Femur (tissue), 1 donor: ENCODE measurements around the gene HHIPL1.

ENCODE experiments used
- DNase-seq: peaks from one replicate; pipeline ENCODE4 v3.0.0-alpha.2; 2017

HHIPL1 gene

DNA sequence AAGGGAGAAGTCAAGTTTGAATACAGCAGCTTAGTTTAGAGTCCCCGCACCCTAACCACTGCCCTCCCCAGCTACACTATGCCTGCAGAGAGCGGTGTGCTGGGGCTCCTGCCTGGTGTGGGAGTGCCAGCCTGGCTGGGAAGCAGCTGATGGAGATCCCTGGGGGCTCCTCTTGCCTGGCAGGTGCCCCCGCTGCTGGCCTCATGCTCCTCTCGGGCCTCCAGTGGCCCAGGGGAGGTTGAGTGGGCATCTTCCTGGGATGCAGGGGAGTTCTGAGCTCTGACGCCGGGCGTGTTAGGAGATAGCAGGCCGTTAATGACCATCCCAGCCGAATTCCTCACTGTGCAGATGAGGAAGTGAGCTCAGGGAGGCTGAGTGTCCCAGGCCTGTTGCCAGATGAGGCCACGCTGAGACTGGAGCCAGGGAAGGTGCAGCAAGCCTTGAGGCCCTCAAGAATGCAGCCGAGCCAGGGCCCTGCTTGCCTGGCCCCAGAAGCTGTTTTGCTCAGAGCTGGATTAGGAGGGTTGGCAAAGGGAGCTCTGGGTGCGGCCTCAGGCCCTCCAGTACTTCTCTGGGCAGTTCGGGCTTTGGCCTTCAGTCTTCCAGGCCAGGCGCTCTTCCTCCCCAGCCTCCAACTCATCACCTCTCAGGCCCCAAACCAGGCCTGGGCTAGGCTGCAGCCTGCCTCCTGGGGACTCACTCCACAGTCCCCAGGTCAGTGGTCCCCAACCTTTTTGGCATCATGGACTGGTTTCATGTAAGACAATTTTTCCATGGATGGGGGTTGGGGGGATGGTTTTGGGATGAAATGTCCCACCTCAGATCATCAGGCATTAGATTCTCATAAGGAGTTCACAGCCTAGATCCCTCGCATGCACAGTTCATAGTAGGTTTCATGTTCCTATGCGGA is 32.6 kb downstream of the HHIPL1 start:
- DNase-seq: peak; percentile 25

DNA sequence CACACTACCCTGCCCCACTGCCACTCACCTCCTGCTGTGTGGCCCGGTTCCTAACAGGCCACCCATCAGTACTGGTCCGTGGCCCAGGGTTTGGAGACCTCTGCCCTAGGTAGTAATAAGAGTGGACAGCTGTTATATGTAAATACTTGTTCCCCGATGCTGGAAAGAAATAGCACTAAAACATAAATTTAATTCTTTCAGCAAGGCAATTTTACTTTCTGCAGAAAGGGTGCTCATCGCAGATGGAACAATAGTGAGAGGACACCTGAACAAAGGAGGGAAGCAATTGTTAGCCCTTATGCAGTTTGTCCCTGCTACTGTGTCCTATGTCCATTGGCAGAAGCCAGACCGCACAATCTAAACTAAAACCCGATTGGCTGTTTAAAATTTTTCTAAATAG is 33.3 kb downstream of the HHIPL1 start:
- DNase-seq: no peak

DNA sequence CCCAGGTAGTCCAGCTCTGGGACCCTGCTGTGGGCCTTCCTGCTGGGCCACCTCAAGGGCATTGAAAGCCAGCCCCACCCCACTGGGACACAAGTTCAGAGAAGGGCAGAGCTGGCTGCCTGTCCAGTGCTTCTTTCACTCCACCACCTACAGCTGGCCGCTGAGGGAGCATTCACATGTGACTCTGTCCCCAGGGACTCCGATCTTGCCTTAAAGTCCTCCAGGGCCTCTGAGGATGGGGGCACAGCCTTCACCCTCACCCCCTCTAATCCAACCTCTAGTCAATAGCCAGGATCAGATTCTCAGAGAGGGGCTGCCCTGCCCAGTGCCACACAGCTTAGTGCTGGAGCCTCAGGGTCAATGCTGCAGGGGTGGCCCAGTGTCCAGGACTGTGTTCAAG is 34.2 kb downstream of the HHIPL1 start:
- no peak for DNase-seq

DNA sequence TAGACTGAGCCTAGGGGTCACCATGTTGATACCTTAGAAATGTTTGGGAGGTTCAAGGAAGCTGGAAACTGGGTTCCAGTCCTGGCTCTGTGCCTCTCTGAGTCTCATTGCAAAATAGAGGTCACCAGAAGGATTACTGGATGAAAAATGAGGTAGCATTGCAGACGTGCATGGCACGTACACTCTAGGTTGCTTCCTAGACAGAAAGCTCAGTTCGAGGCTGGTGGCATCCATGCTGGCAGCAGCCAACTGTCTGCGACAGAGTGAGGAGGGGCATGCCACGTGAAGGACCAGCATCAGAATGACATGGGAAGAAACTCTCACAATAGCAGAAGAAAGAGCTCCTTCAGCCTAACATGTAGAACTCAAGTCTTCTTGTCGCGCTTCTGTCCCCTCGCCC is 34.6 kb downstream of the HHIPL1 start:
- DNase-seq: no peak

DNA sequence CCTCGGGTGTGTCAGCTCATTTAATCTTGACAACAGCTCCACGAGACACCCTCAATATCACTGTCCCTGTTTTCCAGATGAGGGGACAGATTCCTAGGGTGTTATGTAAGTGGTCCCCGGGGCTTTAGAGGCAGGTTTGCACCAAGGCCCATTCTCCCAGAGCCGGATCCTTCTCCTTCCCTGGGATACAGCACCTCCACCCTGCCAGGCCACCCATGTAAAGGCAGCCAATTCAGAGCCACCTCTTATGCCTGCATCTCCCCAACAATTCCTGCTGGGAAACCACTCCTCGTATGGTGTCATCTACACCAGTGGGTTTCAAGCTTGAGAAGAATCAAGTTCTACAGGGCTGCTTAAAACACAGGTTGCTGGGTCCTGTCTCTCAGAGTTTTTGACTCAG is 35.1 kb downstream of the HHIPL1 start:
- no peak for DNase-seq

DNA sequence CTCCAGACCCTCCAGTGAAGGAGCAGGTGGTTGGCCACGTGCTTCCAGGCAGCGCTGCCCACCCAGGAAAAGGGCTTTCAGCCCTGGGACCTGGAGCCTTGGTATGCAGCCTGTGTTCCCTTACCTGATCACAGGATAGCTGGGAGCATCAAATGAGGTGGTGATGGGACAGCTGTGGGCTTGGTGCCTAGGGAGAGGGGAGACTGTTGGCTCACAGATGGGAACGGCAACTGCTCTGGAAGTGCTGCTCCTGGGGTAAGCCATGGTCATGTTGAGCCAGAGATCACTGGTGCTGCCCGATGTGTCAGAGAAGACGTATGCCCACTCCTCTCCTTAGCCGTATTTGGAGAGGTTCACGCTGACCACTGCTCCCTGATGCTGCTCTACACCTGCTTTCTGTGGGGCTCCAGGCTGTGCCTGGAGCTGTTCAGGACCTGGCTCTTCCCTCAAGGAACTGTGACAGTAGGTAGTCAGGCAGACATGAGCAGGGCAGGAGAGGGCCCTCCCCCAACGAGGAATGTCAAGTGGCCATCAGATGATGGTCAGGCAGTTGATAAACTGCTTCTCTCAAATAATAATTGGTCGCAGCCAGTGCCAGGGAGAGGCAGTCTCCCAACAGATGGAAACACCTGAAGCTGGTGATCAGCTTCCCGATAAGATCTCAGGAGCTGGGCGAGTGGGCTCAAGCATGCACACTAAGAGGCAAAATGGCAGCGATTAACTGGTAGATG is 36.3 kb downstream of the HHIPL1 start:
- DNase-seq: no peak

DNA sequence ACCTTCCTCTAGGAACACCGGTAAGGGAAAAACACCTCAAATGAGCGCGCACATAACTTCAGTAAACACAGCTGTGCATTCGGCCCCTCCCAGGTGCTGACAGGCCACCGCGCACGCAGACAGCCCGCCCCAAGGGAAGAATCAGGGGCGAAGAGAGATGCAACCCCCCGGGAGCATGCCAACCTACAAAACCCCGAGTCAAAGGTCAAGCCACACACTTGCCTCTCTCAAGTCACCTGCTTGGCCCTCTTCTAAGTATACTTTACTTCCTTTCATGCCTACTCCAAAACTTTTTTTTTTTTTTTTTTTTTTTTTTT is 36.9 kb downstream of the HHIPL1 start:
- no peak for DNase-seq

DNA sequence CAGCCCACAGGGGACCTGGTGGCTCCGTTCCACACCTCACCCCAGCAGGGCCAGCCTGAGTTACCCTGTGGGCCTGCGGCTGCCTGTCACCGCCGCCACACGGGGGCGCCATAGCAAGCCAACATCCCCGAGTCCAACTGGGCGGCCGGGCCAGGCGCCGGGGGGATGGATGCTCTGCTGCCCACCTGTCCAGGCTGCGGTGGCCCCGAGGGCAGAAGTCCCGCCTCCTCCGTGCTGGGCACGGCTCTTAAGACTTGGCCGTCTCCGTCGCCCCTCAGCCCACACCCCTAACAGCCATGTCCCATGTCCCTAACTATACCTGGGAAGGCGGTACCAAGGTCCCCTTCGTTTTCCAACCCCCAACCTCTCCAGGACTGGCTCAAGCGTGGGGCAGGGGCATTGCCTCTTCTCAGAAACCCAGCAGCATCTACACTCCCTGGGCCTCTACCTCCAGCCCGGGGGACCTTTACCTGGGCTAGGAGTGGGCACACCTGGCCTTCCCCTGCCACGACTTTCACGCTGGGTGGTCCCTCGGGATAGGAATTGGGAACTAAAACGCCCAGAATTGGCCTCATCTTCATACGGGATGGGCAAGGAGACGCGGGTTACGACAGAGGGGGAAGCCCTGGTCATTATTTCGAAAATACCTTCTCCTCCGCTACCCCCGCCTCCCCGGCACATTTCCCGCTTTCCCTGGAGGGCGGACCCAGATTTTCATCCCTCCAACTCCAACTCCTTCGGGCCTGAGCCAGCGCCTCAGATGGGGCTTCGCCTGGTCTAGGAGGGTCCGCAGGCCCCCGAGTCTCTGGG is 38.1 kb downstream of the HHIPL1 start:
- peak; percentile 88 for DNase-seq

DNA sequence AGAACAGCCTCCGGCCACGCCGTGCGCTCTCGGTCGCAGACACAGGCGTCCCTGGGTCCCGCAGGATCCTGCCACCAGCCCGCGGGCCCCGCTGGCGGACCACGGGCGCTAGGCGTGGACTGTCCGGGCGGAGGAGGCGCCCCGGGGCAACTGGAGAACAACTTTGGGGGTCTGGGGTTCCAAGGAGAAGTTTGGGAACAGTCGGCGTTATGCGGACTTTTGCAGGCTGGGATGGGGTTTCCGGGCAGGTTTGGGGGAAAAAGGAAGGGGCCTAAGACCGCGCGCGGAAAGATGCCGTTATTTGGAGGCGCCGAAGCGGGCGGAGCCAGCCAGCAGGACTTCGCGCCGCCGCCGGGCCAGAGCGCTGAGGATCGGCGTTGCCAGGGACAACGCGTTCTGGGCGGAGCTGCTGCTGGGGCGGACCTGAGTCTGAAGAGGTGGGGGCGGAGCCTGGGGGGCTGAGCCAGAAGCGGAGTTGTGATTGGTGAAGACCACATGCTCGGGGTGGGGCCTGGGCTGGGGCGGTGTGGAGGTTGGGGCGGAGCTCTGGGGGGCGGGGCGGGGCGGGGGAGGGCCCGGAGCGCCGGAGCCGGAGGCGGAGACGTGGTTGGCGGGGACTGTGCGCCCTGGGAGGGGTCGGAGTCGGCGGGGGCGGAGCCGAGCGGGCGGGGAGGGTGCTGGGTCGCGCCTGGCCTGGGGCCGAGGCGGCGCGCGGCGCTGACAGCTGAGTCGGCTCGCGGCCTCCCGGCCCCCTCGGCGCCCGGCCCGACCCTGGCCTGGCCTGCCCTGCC is 38.9 kb downstream of the HHIPL1 start, which contains the start of gene CYP46A1:
Gene CYP46A1 (plus strand): TSS at position 680 of the 791 bp plus-strand sequence. CDS start 120 bp downstream, outside the sequence.
- DNase-seq: peak; percentile 100

DNA sequence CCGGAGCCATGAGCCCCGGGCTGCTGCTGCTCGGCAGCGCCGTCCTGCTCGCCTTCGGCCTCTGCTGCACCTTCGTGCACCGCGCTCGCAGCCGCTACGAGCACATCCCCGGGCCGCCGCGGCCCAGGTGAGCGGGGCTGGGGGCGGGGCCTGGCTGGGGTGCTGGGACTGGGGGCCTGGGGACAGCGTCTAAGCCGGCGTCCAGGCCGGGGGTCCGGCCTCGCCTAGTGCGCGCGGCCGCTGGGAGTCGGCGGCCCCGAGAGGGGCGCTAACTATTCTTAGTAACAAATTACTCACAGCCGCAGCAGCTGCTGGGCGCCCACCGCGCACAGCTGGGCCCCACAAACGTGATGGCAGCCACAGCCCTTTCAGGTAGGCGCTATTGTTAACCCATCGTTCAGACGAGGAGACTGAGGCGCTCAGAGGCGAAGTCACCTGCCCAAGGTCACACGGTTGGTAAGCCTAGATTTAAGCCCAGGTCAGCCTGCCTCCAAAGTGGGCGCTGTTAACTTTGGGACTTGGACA is 39.5 kb downstream of the HHIPL1 start:
- peak; percentile 75 for DNase-seq

DNA sequence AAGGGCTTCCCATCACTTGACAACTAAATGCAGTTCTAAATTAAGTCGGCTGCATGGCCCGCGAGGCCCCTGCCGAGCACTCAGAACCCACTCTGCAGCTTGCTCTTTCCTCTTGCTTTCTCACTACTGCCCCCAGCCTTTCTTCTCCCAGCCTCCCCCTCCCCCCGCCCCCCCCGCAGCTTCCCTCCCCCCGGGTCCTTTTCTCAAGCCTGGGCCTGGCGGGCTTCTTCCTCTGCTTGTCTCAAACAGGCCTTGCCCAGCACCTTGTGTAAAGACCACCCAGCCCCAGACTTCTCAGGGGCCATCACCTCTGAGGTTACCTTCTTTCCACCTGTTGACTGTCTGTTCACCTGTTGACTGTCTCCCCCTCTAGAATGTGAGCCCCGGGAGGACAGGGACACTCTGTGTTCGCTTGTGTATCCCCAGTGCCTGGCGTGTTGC is 40.2 kb downstream of the HHIPL1 start:
- no peak for DNase-seq

DNA sequence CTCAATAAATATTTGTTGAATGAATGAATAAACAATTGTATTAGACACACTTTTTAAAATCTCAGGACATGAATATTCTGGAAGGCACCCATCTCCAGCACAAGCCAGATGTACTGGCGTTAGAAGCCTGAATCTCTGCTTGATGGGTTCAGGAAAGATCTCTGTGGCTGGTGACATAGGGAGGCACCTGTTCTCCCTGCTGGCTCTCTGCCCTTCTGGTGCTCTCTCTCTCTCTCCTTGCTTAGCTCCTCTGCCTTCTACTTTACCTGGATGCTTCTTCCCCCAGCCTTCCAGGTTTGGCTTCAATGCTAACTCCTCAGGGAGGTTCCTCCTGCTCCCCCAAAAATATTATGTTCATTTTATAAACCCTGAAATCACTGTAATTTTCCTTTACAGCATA is 40.7 kb downstream of the HHIPL1 start:
- no peak for DNase-seq

DNA sequence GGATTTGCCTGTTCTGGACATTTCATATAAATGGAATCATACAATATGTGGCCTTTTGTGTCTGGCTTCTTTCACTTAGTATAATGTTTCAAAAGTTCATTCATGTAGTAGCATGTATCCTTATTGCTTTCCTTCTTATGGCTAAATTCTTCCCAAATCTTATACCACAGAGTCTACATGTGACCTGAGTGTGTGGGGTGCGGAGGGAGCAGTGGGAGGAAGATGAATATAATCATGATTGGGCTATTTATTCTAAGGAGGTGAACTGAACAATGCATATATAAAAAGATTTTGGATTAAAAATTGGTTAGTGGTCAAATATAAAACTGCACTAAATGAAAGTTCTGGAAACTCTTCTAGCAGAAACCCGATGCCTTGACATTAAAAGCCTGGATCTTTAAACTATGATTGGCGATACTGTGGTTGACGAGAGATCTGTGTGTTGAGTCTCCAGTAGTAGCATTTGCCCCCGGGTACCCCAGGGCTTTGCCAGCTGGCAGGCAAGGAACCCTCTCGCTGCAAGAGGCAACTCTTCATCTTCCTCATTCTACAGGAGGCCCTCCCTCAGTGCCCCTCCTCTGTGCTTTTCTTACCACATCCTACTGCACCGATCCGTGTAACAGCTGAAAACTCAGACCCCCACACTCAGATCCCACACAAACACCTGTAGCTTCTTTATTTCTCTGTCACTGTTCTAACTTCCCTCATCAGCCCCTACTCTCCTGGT is 41.8 kb downstream of the HHIPL1 start:
- DNase-seq: no peak

DNA sequence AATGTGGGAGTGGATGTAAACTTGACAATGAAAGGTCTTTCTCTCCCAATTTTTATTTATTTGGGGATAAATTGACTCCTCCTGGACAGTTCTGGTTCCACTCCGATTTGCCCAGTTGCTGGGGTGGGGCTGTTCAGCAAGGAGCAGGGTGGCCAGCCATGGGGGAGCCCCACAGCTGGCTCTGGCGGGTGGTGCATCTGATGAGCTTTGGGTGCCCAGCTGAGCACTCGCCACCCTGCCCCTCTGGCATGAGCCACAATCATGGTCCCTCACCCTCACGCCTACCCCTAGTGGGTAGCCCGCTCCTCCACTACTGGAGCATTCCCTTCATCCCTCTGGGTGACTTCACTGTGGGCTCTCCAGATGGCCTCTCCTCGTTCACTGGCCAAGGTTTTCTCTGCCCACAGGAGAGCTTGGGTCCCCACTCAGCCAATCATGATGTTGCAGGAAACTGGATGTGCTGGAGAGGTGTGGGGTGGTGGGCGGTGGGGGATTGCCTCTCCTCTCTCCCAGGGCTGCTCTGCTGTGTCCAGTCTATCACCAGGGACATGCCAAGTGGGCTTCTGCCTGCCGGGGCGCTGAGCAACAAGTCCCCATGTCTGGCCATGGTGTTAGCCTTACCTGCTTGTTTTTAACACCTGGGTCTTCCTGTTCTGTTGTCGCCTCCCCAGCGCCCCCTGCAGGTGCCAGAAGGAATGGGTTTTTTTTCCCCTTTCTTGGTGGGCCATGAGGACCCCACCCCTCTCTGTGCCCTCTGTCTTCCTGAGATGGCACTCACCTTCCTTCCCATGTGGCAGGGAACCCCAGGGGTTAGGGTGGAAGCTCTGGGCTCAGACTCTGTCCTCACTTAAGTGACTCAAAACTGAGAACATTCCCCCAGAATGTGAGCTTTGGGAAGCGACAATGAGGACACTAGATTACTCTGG is 42.6 kb downstream of the HHIPL1 start:
- no peak for DNase-seq

DNA sequence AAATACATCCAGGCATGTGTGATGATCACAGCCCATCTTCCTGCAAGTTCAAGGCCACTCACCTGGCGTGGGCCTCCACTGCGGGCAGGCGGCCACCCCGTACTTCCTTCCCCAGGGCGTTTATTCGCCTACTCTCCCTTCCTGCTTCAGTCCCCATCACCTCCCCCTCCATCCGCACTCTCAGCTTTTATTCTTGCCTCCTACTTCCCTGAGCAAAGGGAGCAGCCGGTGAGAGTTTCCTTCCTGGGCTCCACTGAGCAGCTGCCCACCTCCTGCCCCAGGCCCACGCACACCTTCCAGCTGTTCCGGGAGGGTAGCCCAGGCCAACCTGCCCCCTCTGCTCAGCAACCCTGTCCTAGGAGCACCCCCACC is 43.3 kb downstream of the HHIPL1 start:
- DNase-seq: no peak

DNA sequence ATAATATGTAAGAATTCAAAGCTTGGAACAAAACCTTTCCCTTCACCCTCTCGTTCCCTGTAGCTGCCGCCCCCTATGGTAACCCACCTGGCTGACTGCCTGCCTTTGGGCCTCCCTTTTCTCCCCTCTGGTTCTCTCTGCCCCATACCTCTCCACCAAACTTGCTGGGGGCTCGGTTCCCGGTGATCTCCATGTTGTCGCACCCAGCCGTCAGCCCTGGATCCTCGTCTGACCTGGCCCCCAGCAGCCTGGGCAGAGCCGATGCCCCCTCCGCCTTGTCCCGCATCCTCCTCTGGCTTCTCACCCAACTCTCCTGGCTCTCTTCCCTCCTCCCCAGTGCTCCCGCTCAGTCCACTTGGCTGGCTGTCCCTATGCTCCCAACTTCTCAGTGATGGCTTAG is 43.7 kb downstream of the HHIPL1 start:
- DNase-seq: no peak

DNA sequence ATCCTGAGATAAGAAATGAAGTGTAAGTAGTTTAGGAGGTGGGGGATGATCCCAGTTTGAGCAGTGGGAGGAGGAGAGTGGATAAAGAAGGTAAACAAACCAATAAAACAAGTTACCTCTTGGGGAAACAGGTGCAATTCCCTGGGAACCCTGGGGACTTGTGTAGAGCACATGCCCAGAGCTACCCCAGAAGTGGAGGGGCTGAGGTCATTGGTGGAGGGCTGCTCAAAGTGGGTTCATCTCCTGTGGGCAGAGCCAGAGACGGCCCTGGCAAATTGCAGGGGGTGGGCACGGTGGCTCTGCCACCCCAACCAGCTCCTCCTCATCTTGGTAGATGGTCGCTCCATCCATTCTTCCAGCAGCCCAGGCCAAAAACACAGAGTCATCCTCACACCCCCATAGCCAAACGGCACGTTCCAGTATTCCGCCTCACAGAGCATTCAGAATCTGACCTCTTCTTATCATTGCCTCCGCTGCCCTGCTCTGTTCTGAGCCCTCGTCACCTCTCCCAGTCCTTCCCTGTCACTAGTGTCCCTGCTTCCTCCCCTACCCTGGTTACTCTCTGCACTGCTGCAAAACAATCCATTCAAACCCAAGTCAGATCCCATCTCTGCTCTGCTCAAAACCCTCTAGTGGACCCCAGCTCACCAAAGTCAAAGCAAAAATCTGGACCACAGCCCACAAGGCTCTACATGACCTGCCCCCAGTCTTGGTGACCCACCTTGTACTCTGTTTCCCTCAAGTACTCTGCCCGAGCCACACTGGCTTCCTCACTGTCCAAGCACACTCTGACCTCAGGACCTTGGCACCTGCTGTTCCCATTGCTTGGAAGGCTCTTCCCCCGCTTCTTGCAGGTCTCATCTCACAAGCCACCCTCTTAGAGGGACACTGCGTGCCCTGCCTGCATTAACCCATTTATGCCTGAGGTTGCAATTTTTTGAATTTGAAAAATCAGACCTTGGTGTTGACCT is 44.6 kb downstream of the HHIPL1 start:
- DNase-seq: no peak

DNA sequence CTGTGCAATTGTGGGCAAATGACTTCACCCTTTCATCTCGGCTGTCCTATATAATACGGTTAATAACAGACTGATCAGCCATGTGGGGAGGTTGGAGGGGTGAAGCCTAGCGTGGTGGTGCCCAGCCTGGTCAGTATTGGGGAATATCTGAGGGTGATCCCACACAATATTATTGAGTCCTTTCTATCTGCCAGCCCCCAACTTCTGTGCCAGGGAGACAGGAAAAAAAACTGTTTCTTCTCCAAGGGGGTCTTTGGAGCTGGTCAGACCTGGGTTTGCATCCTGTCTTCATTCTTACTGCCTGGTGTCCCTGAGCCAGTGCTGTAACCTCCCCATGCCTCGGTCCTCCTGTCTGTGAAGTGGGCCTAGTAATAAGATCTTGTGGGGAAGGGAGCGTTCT is 45.7 kb downstream of the HHIPL1 start:
- DNase-seq: no peak
